Effector memory CD8-positive, alpha-beta T cell (primary cell): ENCODE measurements around the gene HAND1.

Experiments used
- ATAC-seq: fragments of 150-1000 bp; cut with Tn5 transposase; replicated peaks from 2 replicates; pipeline ENCODE4 v1.10.0; 2021; ENCODE audit warnings: mild to moderate bottlenecking, moderate library complexity
- DNase-seq, 3 experiments: peaks; one replicate each; pipeline ENCODE4 v3.0.0; 2021
- H3K27ac Mint-ChIP-seq, 2 donors: one replicate each; pipeline ENCODE4 v1.8.0; 2022; ENCODE audit warnings: mild to moderate bottlenecking in 2 of 2, mixed read lengths in 2 of 2, moderate library complexity in 2 of 2
- H3K27me3 Mint-ChIP-seq, 2 donors: one replicate each; pipeline ENCODE4 v1.8.0; 2022; ENCODE audit warnings: mixed read lengths in 2 of 2
- H3K36me3 Mint-ChIP-seq: one replicate; pipeline ENCODE4 v1.8.0; 2022; ENCODE audit warnings: mild to moderate bottlenecking, moderate library complexity, mixed read lengths; ENCODE audit not compliant: insufficient read depth
- H3K4me1 Mint-ChIP-seq, 2 donors: one replicate each; pipeline ENCODE4 v1.8.0; 2022; ENCODE audit warnings: low read depth in 2 of 2, mixed read lengths in 2 of 2
- H3K4me3 Mint-ChIP-seq, 2 donors: one replicate each; pipeline ENCODE4 v1.8.0; 2022; ENCODE audit warnings: mild to moderate bottlenecking in 2 of 2, mixed read lengths in 2 of 2, moderate library complexity in 2 of 2
- H3K9me3 Mint-ChIP-seq, 2 donors: one replicate each; pipeline ENCODE4 v1.8.0; 2022; ENCODE audit warnings: mixed read lengths in 2 of 2

The HAND1 gene

DNA sequence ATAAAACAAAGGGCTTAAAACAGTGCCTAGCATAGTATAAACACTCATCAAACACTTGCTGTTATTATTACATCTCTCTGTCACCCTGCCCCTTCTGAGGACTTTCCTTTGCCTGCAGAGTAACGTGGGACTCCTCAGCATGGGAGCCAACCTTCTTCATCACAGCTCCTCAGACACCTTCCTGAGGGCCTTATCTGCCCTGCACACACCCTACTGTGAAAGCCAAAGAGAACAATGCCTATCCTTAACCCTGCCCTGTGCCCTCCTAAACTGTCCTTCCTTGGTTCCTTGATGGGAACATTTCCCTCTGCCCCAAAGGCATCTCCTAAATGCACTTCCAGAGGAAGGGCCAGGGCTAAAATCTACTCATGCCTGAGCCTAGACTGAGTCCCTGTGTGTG lies 20.6 kb upstream of the HAND1 start:
- H3K27me3 Mint-ChIP-seq = peaks cover 43 to 78% of the 10 kb centered on the region in 2 donors
- ATAC-seq = no peak
- DNase-seq = no peak

DNA sequence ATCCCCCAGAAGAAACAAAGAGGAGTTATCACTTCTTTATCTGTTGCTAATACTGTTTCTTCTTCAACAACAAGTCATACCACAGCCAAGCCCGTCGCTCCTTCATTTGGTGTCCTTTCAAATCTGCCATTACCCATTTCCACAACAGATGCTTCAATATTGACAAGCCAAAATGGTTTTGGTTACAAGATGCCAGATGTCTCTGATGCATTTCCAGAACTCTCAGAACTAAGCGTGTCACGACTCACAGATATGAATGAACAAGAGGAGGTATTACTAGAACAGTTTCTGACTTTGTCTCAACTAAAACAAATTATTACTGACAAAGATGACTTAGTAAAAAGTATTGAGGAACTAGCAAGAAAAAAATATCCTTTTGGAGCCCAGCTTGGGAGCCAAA lies 16.0 kb upstream of the HAND1 start:
- no peaks in the 10 kb centered on the region for H3K36me3 Mint-ChIP-seq
- ATAC-seq (no peak), DNase-seq (no peak)
- H3K27ac Mint-ChIP-seq = no peak overlapping the region
- no peak overlapping the region for H3K4me3 Mint-ChIP-seq
- H3K4me1 Mint-ChIP-seq = no peaks in the 10 kb centered on the region
- no peaks in the 10 kb centered on the region for H3K9me3 Mint-ChIP-seq
- H3K27me3 Mint-ChIP-seq = peaks cover 45 to 78% of the 10 kb centered on the region in 2 donors

More for the DNA sequence above, 20.6 kb upstream of the HAND1 start:
- no peak overlapping the region for H3K27ac Mint-ChIP-seq
- no peaks in the 10 kb centered on the region for H3K4me1 Mint-ChIP-seq
- no peak overlapping the region for H3K4me3 Mint-ChIP-seq
- no peaks in the 10 kb centered on the region for H3K9me3 Mint-ChIP-seq
- peaks cover 3% of the 10 kb centered on the region for H3K36me3 Mint-ChIP-seq

DNA sequence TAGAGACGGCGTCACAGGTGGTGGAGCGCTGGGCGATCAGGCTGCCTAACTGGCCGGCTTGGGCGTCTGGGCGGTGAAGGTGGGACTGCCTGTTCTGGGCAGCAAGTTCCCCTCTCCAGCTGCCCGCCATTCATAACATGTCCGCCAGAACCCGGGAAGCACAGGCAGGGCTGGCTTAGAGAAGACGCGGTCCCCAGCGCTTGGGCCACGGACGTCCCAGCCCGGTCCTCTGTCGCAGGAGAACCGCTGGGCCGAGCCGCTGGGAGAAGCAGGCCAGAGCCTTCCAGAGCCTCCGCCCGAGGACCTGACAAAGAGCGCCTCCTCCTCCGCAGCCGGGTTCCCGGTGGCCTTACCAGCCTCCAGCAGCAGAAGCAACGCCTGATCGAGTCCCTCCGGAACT lies 15.2 kb upstream of the HAND1 start:
- no peak overlapping the region for H3K4me3 Mint-ChIP-seq
- H3K27me3 Mint-ChIP-seq = peaks cover 43 to 76% of the 10 kb centered on the region in 2 donors
- H3K27ac Mint-ChIP-seq = no peak overlapping the region
- H3K4me1 Mint-ChIP-seq = no peaks in the 10 kb centered on the region
- H3K36me3 Mint-ChIP-seq = no peaks in the 10 kb centered on the region
- no peaks in the 10 kb centered on the region for H3K9me3 Mint-ChIP-seq
- ATAC-seq = no peak
- DNase-seq = no peak

DNA sequence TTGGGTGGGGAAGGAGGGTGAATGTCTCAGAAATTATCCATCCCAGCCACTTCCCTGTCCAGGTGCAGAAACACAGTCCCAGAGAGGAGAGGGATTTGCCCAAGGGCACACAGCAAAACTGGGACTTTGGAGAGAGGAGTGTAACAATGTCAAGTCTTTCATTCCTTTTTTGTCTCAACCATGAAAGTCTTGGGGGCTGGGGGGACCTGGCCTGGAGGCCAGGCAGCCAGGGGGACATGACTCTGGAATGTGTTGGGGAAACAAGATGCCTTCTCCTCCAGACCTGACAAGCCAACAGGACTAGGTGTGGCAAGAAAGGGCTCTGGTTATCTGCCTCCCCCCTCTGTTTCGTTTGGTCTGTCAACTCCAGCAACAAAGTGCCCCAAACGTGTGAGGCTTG lies 13.9 kb upstream of the HAND1 start:
- H3K4me3 Mint-ChIP-seq = no peak overlapping the region
- no peak for ATAC-seq
- no peaks in the 10 kb centered on the region for H3K9me3 Mint-ChIP-seq
- H3K27ac Mint-ChIP-seq = no peak overlapping the region
- peaks cover 46 to 78% of the 10 kb centered on the region in 2 donors for H3K27me3 Mint-ChIP-seq
- H3K36me3 Mint-ChIP-seq = no peaks in the 10 kb centered on the region
- no peaks in the 10 kb centered on the region for H3K4me1 Mint-ChIP-seq
- DNase-seq = no peak

DNA sequence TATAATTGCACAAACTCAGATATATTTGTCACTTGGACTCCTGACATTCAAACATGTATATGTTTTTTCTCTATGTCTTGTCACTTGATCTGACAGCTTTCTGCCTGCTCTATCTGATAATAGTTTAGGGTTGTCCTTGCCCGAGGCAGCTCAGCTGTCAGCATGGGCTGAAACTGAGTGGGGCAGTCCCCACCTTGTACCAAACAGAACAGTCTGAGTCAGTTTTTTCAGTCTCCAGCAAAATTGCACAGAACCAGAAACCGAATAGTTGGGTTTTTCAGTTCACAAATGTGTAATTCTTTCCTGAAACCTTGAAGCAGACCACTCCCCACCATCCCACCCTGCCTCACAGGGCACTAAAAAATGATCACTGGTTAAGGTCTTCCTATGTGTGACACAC lies 9.5 kb upstream of the HAND1 start:
- Mint-ChIP-seq H3K27me3 (peaks cover 75 to 94% of the 10 kb centered on the region in 2 donors), H3K4me1 (peaks cover 3 to 4% of the 10 kb centered on the region in 2 donors)
- ATAC-seq = no peak

DNA sequence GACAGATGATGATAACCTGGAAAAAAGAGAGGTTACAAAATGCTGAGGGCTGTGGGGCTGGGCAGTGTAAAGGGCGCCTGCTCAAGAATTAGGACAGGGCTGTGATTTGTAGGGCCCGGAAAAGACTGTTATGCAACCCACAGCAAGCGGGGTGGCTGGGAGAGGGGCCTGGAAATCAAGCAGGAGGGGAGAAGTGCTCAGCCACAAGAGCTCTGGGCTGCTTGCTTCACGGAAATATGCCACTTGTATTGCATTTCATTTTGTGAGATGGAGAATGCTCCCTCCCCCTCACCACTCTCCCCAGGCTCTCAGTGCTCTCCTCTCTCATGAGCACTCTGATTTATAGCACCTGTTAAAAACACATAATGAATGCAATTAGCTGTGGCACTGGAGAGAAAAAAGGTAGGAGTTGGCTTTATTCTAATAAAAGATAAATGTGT lies 8.4 kb upstream of the HAND1 start:
- Mint-ChIP-seq H3K9me3 (no peaks in the 10 kb centered on the region), H3K27me3 (peaks cover 82 to 96% of the 10 kb centered on the region in 2 donors), H3K4me1 (peaks cover 3 to 4% of the 10 kb centered on the region in 2 donors), H3K27ac (no peak overlapping the region), H3K4me3 (no peak overlapping the region), H3K36me3 (no peaks in the 10 kb centered on the region)
- DNase-seq = no peak
- no peak for ATAC-seq

More for the DNA sequence above, 9.5 kb upstream of the HAND1 start:
- Mint-ChIP-seq H3K4me3 (no peak overlapping the region), H3K36me3 (no peaks in the 10 kb centered on the region), H3K9me3 (no peaks in the 10 kb centered on the region), H3K27ac (no peak overlapping the region)
- no peak for DNase-seq

DNA sequence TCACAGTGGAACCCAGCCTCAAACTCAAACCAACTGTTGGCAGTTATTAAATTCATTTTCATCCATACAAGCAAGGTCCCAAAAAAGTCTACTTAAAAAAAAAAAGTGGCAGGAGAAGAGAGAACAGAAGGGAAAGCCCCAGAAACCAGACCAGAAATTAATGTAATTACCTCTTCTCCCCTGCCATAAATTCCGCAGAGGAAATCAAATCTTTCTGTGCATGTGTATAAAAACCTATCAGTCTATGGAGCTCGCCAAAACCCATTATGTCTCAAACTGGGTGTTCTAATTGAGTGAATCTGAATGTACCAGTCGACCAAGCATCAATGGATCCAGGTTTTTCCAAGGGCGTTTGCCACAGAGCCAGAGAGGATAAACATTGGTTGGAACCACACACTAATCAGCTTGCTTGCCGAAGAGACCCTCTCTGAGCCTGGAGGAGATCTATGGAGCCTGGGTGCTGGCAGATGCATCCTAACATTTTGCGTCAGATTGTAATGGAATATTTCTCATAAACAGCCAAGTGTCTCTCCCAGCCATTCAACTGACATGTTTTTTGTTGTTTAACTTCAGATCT lies 7.9 kb upstream of the HAND1 start:
- H3K27me3 Mint-ChIP-seq = peaks cover 87 to 96% of the 10 kb centered on the region in 2 donors
- ATAC-seq (no peak), DNase-seq (no peak)
- no peak overlapping the region for H3K27ac Mint-ChIP-seq
- H3K4me1 Mint-ChIP-seq = peaks cover 3 to 4% of the 10 kb centered on the region in 2 donors
- no peak overlapping the region for H3K4me3 Mint-ChIP-seq
- no peaks in the 10 kb centered on the region for H3K9me3 Mint-ChIP-seq
- H3K36me3 Mint-ChIP-seq = no peaks in the 10 kb centered on the region

DNA sequence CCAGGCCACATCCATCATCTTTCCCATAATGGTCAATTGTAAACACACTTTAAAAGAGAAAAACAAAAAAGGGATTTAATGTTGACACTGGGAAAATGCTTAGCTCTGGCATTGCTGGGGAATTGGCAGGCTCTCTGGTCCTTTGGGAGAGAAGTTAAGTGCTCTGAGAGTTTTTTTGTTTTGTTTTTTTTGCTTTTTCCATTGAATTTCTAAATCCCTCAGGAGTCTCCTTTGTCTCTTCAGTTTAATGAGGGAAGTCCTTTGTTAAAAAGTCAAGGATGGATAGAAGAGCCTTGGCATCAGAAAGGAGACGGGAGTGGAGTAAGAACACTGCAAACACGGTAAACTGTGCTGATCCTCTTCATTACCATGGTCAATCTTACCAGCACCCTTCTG lies 7.1 kb upstream of the HAND1 start:
- Mint-ChIP-seq H3K27me3 (peaks cover 90 to 96% of the 10 kb centered on the region in 2 donors), H3K36me3 (no peaks in the 10 kb centered on the region), H3K27ac (no peak overlapping the region), H3K4me3 (no peak overlapping the region), H3K4me1 (peaks cover 3 to 4% of the 10 kb centered on the region in 2 donors), H3K9me3 (no peaks in the 10 kb centered on the region)
- DNase-seq (no peak), ATAC-seq (no peak)

DNA sequence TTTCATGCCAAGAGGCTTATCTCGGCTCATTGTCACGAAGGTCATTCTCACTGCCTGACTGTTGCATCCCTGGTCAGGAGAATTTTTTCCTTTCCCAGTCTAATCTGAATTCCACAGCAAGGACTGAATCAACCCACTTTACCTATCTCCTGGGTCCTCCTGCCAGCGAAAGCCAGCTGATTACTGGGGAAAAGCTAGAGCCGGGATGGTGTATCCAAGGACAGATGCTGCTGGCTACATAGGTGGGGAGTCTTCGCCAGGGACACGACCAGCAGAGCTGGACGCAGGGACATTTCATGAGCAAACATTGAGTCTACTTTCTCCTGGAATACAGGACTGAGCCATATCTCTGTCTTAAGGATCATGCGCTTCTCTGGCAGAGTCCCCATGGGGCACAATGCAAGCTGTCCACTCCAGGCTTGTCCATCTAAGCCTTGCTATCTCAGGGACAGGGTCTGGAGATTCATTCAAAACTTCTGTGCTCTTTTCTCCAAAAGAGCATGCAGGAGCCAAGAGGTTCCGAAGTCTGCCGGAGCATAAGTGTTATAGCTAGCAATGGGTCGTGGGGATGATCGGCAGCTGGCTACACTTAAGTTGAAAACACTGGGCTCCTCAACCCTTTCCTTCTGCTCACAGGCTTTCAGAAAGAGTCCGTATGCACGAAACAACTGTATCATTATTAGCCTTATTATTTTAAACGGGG lies 6.5 kb upstream of the HAND1 start:
- Mint-ChIP-seq H3K9me3 (no peaks in the 10 kb centered on the region), H3K36me3 (no peaks in the 10 kb centered on the region), H3K27ac (no peak overlapping the region), H3K4me1 (peaks cover 5 to 6% of the 10 kb centered on the region in 2 donors), H3K4me3 (no peak overlapping the region), H3K27me3 (peaks cover 90 to 96% of the 10 kb centered on the region in 2 donors)
- no peak for DNase-seq
- ATAC-seq = no peak

DNA sequence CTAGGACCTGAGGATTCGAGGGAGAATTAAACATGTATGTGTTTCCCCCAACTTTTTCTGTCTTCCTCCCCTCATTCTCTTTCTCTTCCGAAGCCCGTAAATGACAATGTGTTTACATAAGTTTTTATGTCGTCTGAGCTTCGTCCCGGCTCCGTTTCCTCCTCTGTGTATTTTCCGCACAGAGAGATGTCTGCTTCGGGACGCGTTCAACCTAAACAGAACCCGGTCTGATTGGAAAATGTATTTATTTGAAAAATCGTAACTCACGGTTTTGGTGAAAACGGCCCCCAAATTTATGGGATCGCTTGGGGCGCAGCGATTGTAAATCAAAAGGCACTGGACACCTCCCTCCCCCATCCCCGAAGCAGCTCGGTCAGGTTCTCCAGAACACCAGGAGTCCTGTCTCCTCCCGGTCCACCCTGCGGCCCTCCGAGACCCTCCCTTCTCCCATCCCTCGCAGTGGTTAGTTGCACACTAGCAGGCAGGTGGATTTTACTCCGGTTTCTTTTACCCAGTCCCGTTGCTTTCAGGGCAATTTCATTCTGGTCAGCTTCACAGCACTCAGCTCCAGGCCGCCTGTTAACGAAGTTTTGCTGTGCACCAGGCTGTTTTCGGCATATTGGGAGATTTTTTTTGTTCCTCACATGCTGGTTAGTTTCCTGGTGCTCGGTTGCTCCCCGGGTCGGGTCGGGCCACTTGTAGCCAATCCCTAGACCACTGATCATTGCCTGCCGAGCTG lies 5.8 kb upstream of the HAND1 start:
- Mint-ChIP-seq H3K9me3 (no peaks in the 10 kb centered on the region), H3K27ac (no peak overlapping the region), H3K4me1 (peaks cover 8 to 12% of the 10 kb centered on the region in 2 donors), H3K4me3 (peak overlapping the region in 1 of 2 donors; percentile 17), H3K36me3 (no peaks in the 10 kb centered on the region), H3K27me3 (peaks cover 90 to 95% of the 10 kb centered on the region in 2 donors)
- ATAC-seq (no peak), DNase-seq (no peak)

DNA sequence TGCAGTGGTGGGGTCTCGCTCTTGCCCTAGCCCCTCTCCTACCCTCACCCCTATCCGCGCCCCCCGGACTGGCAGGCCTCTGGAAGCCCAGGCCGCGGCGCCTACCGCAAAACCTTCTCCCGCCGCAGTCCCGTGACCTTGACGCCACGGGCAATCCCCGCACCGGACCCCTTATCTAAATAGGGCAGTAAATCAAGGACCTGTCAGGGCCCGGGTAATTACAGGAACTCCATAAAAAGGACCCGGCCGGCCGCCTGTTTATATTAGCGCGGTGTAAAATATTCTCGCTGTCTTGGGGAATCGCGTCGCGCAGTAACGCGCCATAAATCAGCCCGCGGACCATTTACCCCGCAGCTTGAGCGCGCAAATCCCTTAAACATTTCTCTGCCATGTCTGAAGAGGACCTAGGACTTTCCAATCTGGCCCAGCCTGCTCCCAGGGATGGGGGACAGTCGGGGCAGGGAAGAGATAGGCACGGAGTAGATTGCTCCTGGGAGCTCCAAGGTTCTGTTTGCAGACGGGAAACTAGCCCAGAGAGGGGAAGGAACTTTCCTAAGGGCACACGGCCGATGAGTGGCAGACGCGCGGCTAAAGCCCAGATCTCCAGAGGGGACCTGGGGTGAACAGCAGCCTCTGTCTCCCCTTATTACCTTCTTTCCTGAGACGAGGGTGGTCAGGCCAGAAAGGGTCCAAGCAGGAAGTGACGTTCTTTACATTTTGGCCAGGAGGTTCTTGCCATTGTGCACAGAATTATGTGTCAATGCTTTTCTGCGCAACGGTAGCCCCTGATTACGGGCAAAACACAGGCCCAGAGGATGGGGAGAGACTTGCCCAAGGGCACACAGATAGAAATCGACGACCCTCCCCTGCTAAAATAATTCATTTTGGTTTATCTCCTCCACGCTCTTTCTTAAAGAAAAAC lies 4.8 kb upstream of the HAND1 start:
- H3K4me3 Mint-ChIP-seq = no peak overlapping the region
- no peak for ATAC-seq
- peaks cover 8 to 12% of the 10 kb centered on the region in 2 donors for H3K4me1 Mint-ChIP-seq
- H3K9me3 Mint-ChIP-seq = no peaks in the 10 kb centered on the region
- peaks cover 84 to 94% of the 10 kb centered on the region in 2 donors for H3K27me3 Mint-ChIP-seq
- no peaks in the 10 kb centered on the region for H3K36me3 Mint-ChIP-seq
- no peak overlapping the region for H3K27ac Mint-ChIP-seq
- no peak for DNase-seq

DNA sequence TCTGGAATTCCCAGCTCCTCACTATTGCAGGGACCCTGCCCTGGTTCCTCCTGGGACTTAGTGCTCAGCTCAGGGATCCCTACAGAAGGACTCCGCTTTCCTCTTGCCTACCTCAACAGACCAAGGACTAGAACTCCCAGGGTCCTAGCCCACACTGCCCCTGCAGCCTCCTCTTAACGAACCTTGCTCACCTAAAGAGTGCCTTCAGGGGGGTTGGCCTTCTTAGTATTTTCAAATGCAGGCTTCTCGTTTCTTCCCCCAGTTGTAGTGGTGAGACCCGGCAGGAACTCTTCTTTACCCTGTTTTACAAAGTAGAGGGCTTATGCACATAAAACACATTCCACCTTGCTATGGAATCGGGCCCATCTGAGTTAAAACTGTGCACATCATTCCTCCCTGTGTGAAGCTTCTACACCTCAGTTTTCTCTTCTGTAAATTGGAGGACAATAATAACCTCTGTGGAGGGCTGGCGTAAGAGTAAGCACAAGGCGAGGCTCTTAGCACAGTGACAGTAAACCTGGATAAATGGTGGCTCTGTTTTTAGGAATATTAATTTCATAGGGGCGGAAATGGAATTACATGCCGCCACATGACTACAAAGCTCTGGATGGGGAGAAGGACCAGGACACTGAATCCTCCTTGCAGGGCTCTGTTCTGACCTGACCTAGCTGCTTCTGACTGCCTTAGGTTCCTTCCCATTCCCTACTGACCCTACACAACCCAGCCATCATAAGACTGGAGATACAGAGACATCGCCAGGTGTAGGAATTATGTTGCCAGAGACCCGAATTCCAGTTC lies 3.8 kb upstream of the HAND1 start:
- Mint-ChIP-seq H3K27me3 (peaks cover 85 to 94% of the 10 kb centered on the region in 2 donors), H3K4me3 (no peak overlapping the region), H3K9me3 (no peaks in the 10 kb centered on the region), H3K4me1 (peaks cover 14 to 18% of the 10 kb centered on the region in 2 donors), H3K27ac (no peak overlapping the region), H3K36me3 (peaks cover 3% of the 10 kb centered on the region)
- no peak for ATAC-seq
- no peak for DNase-seq
